GM12891 (cell line): ENCODE results near the gene TGFBR2.

Experiments
- DNase-seq: peaks from one replicate; pipeline ENCODE4 v3.0.0; 2011; ENCODE audit warnings: low spot score; ENCODE audit not compliant: insufficient read length
- FAIRE-seq: peaks from 2 replicates; lab custom pipeline; 2011; peaks lifted over from hg19 to GRCh38; lab: Jason Lieb, UNC
- PAX5 ChIP-seq: IDR thresholded peaks from 2 replicates; pipeline ENCODE4 v1.6.1; 2011; ENCODE audit warnings: low read length, moderate library complexity, mild to moderate bottlenecking; ENCODE audit not compliant: insufficient read depth, severe bottlenecking
- POLR2A ChIP-seq: IDR thresholded peaks from 2 replicates; pipeline ENCODE4 v1.6.1; 2011; ENCODE audit warnings: low read depth, low read length, control low read depth
- POLR2AphosphoS5 ChIP-seq: IDR thresholded peaks from 2 replicates; pipeline ENCODE4 v1.6.1; 2011; ENCODE audit warnings: low read depth, low read length, control low read depth
- POU2F2 ChIP-seq: IDR thresholded peaks from 2 replicates; pipeline ENCODE4 v1.6.1; 2011; ENCODE audit warnings: low read depth, mild to moderate bottlenecking, control low read depth, low read length, moderate library complexity
- SPI1 ChIP-seq: IDR thresholded peaks from 2 replicates; pipeline ENCODE4 v1.6.1; 2011; ENCODE audit warnings: low read depth, low read length, control low read depth
- TAF1 ChIP-seq: IDR thresholded peaks from 2 replicates; pipeline ENCODE4 v1.6.1; 2011; ENCODE audit warnings: low read depth, low read length, control low read depth

Gene TGFBR2

GRCh38 chr3:30611613-30612436 is 5.4 kb downstream of the TGFBR2 start:
- no peak for TF ChIP-seq SPI1
- TF ChIP-seq POLR2A: no peak
- no peak for TF ChIP-seq POU2F2
- no peak for TF ChIP-seq TAF1
- no peak for TF ChIP-seq PAX5
- TF ChIP-seq POLR2AphosphoS5: no peak
- no peak for DNase-seq
- no peak for FAIRE-seq

GRCh38 chr3:30612437-30613132 is 6.2 kb downstream of the TGFBR2 start:
- FAIRE-seq: no peak
- DNase-seq: no peak
- TF ChIP-seq PAX5: no peak
- no peak for TF ChIP-seq POU2F2
- no peak for TF ChIP-seq TAF1
- no peak for TF ChIP-seq POLR2A
- no peak for TF ChIP-seq POLR2AphosphoS5
- TF ChIP-seq SPI1: no peak

GRCh38 chr3:30613133-30613825 is 6.9 kb downstream of the TGFBR2 start:
- DNase-seq (no peak), FAIRE-seq (no peak)
- no peak for TF ChIP-seq TAF1

- TF ChIP-seq POLR2A (no peak), SPI1 (no peak), POLR2AphosphoS5 (no peak), PAX5 (no peak), TAF1 (no peak), POU2F2 (no peak)
- DNase-seq: no peak
- no peak for FAIRE-seq
These were observed 8.0 kb downstream of the TGFBR2 start for GRCh38 chr3:30614373-30614772.

- TF ChIP-seq POLR2A: no peak
- DNase-seq (no peak), FAIRE-seq (no peak)
These were observed 8.5 kb downstream of the TGFBR2 start for GRCh38 chr3:30614943-30615342.

- DNase-seq (no peak), FAIRE-seq (no peak)
- TF ChIP-seq POU2F2 (no peak), PAX5 (no peak), TAF1 (no peak), POLR2A (no peak), SPI1 (no peak), POLR2AphosphoS5 (no peak)
These were observed 9.4 kb downstream of the TGFBR2 start for GRCh38 chr3:30615615-30616346.

- TF ChIP-seq POU2F2 (no peak), POLR2A (no peak), TAF1 (no peak), SPI1 (no peak), POLR2AphosphoS5 (no peak), PAX5 (no peak)
- FAIRE-seq (no peak), DNase-seq (no peak)
These were observed 10.1 kb downstream of the TGFBR2 start for GRCh38 chr3:30616347-30617027.

GRCh38 chr3:30617069-30617468 is 10.7 kb downstream of the TGFBR2 start:
- TF ChIP-seq PAX5 (no peak), POU2F2 (no peak), TAF1 (no peak), POLR2AphosphoS5 (no peak), POLR2A (no peak), SPI1 (no peak)
- DNase-seq (no peak), FAIRE-seq (no peak)

- FAIRE-seq (no peak), DNase-seq (no peak)
- TF ChIP-seq SPI1 (no peak), POLR2A (no peak), POU2F2 (no peak), PAX5 (no peak), POLR2AphosphoS5 (no peak), TAF1 (no peak)
These were observed 11.3 kb downstream of the TGFBR2 start for GRCh38 chr3:30617653-30618052.

GRCh38 chr3:30618526-30618925 is 12.1 kb downstream of the TGFBR2 start:
- TF ChIP-seq SPI1 (no peak), POLR2A (no peak)
- FAIRE-seq (no peak), DNase-seq (no peak)
